ENCODE data around the gene QRFP.
A peak's percentile ranks its signal among the peaks of the same experiment; 100 is the strongest.

The QRFP gene

GRCh38 chr9:130933114-130934046, 36.8 kb upstream of the QRFP start:
- DNase-seq = no peak

- DNase-seq = no peak
These were observed 35.9 kb upstream of the QRFP start for GRCh38 chr9:130932255-130933079.

- no peak for DNase-seq
These were observed 35.1 kb upstream of the QRFP start for GRCh38 chr9:130931508-130932254.

GRCh38 chr9:130930804-130931349, 34.3 kb upstream of the QRFP start:
- DNase-seq = no peak

- DNase-seq = no peak
These were observed 33.7 kb upstream of the QRFP start for GRCh38 chr9:130930132-130930803.

GRCh38 chr9:130929571-130930038, 33.0 kb upstream of the QRFP start:
- no peak for DNase-seq

- DNase-seq = no peak
These were observed 31.6 kb upstream of the QRFP start for GRCh38 chr9:130927995-130928900.

- DNase-seq = no peak
These were observed 30.7 kb upstream of the QRFP start for GRCh38 chr9:130927338-130927737.

- no peak for DNase-seq
These were observed 28.6 kb upstream of the QRFP start for GRCh38 chr9:130925050-130925678.

GRCh38 chr9:130924448-130924788, 27.8 kb upstream of the QRFP start:
- no peak for DNase-seq

- no peak for DNase-seq
These were observed 27.2 kb upstream of the QRFP start for GRCh38 chr9:130923611-130924447.

- DNase-seq = no peak
These were observed 26.4 kb upstream of the QRFP start for GRCh38 chr9:130922893-130923610.

GRCh38 chr9:130921989-130922892, 25.6 kb upstream of the QRFP start:
- DNase-seq = no peak

- DNase-seq = peak; percentile 39
These were observed 24.8 kb upstream of the QRFP start for GRCh38 chr9:130921300-130921988.

GRCh38 chr9:130920762-130921299, 24.2 kb upstream of the QRFP start:
- DNase-seq = no peak

GRCh38 chr9:130920233-130920632, 23.6 kb upstream of the QRFP start:
- DNase-seq = no peak
